CD4-positive, alpha-beta T cell (primary cell): ENCODE data around the gene KLRC3. TPM values are rescaled to one million over a fixed set of nuclear protein-coding genes. Genes with fewer than 3 reads are reported as not detected.
"Not testable (repeated sequence)": the region's sequence is repeated elsewhere in the genome, so short reads cannot be mapped to it uniquely, and the experiment has no call there.

ENCODE experiments used
- ATAC-seq: fragments of 200-7000 bp; cut with Tn5 transposase; one replicate; pipeline ENCODE4 v1.10.0; 2022; ENCODE audit warnings: mild to moderate bottlenecking; ENCODE audit not compliant: poor library complexity
- CTCF ChIA-PET: fragments of 350-600 bp; sonication (Branson Sonifier 250); formaldehyde crosslinking; loops from one replicate; lab custom pipeline; 2021; ENCODE audit warnings: antibody characterized with exemption, inconsistent platforms; lab: Charles Lee
- POLR2A ChIA-PET: fragments of 350-600 bp; sonication (Branson Sonifier 250); formaldehyde crosslinking; loops from one replicate; lab custom pipeline; 2021; ENCODE audit warnings: antibody characterized with exemption, inconsistent platforms; lab: Charles Lee
- DNase-seq, 14 experiments: peaks; one replicate each; pipeline ENCODE4 v3.0.0-alpha.2; 2013 to 2020; ENCODE audit warnings: mixed read lengths in 2 of 14
- H3K27ac ChIP-seq, 2 donors: one replicate each; pipeline versions ENCODE4 v1.5.1 to v1.7.0; 2013; ENCODE audit warnings: low read length in 2 of 2, low read depth in 1 of 2, mild to moderate bottlenecking in 1 of 2
- H3K27me3 ChIP-seq, 2 experiments: 1 replicate in 1 of 2; 2 replicates in 1 of 2; pipeline versions ENCODE4 v1.6.1 to v1.7.0; 2013; ENCODE audit warnings: low read length in 2 of 2, control low read depth in 1 of 2, mild to moderate bottlenecking in 1 of 2, moderate library complexity in 1 of 2; ENCODE audit not compliant: insufficient read depth in 2 of 2, control insufficient read depth in 1 of 2
- H3K36me3 ChIP-seq: one replicate; pipeline ENCODE4 v1.6.1; 2013; ENCODE audit warnings: low read length, control low read depth; ENCODE audit not compliant: insufficient read depth
- H3K4me1 ChIP-seq: one replicate; pipeline ENCODE4 v1.6.1; 2013; ENCODE audit warnings: low read length, control low read depth; ENCODE audit not compliant: insufficient read depth
- H3K4me3 ChIP-seq: one replicate; pipeline ENCODE4 v1.5.1; 2013; ENCODE audit warnings: mild to moderate bottlenecking, low read length, moderate library complexity
- H3K9me3 ChIP-seq, 2 experiments: 1 replicate in 1 of 2; 2 replicates in 1 of 2; pipeline versions ENCODE4 v1.6.1 to v1.7.0; 2013; ENCODE audit warnings: low read length in 2 of 2, mild to moderate bottlenecking in 2 of 2, control low read depth in 1 of 2, moderate library complexity in 1 of 2; ENCODE audit not compliant: control insufficient read depth in 1 of 2, insufficient read depth in 1 of 2
- H3K27ac Mint-ChIP-seq: one replicate; pipeline ENCODE4 v1.8.0; 2020; ENCODE audit warnings: mixed read lengths
- H3K27me3 Mint-ChIP-seq: one replicate; pipeline ENCODE4 v1.8.0; 2021; ENCODE audit warnings: mixed read lengths
- H3K36me3 Mint-ChIP-seq: one replicate; pipeline ENCODE4 v1.8.0; 2021; ENCODE audit warnings: low read depth, mixed read lengths
- H3K4me1 Mint-ChIP-seq: one replicate; pipeline ENCODE4 v1.8.0; 2021; ENCODE audit warnings: low read depth, mixed read lengths
- H3K4me3 Mint-ChIP-seq: one replicate; pipeline ENCODE4 v1.8.0; 2020; ENCODE audit warnings: mild to moderate bottlenecking, mixed read lengths
- H3K9me3 Mint-ChIP-seq: one replicate; pipeline ENCODE4 v1.8.0; 2020; ENCODE audit warnings: mixed read lengths
- intact Hi-C, 2 experiments: fragments of 100-400 bp; cut with DNase I in 1 of 2; cut with micrococcal nuclease in 1 of 2; formaldehyde crosslinking; loops; one replicate each; pipeline versions ENCODE4 v1.15.1 to v1.9.0; 2023 to 2025; cut with DNase I, micrococcal nuclease
- total RNA-seq, 174 experiments: library from RNA in 2 of 174; stranded (reverse) in 2 of 174; gene quantifications; one replicate each; pipeline ENCODE4 v1.2.3 and lab custom pipeline; 2021 to 2026
- TF ChIP-seq, protein P1 (sequence below): fragments of 200-600 bp; IDR thresholded peaks from one replicate; pipeline ENCODE4 v1.8.0; 2022; ENCODE audit warnings: antibody characterized with exemption, mild to moderate bottlenecking

Gene KLRC3
- total RNA-seq, 2 experiments from 2014 or later, result not detected

GRCh38 chr12:10454531-10454930 lies 34.1 kb upstream of the KLRC3 start:
- Mint-ChIP-seq H3K4me1 (no peaks in the 10 kb centered on the region), H3K27ac (no peak overlapping the region), H3K4me3 (no peak overlapping the region), H3K36me3 (peaks cover 8% of the 10 kb centered on the region), H3K27me3 (no peaks in the 10 kb centered on the region), H3K9me3 (peaks cover 15% of the 10 kb centered on the region)
- Histone ChIP-seq H3K27me3 (peaks cover 0 to 4% of the 10 kb centered on the region in 2 experiments), H3K4me1 (no peaks in the 10 kb centered on the region), H3K36me3 (no peaks in the 10 kb centered on the region), H3K4me3 (no peak overlapping the region), H3K9me3 (peaks cover 0 to 15% of the 10 kb centered on the region in 2 experiments), H3K27ac (no peak overlapping the region)
- CTCF ChIA-PET, result no interaction called here
- ATAC-seq, result no peak
- DNase-seq, result no peak
- POLR2A ChIA-PET, result no interaction called here
- TF ChIP-seq, protein P1, sequence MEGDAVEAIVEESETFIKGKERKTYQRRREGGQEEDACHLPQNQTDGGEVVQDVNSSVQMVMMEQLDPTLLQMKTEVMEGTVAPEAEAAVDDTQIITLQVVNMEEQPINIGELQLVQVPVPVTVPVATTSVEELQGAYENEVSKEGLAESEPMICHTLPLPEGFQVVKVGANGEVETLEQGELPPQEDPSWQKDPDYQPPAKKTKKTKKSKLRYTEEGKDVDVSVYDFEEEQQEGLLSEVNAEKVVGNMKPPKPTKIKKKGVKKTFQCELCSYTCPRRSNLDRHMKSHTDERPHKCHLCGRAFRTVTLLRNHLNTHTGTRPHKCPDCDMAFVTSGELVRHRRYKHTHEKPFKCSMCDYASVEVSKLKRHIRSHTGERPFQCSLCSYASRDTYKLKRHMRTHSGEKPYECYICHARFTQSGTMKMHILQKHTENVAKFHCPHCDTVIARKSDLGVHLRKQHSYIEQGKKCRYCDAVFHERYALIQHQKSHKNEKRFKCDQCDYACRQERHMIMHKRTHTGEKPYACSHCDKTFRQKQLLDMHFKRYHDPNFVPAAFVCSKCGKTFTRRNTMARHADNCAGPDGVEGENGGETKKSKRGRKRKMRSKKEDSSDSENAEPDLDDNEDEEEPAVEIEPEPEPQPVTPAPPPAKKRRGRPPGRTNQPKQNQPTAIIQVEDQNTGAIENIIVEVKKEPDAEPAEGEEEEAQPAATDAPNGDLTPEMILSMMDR, result no peak
- intact Hi-C loops, result no loop called here

- ChIA-PET CTCF (no interaction called here), POLR2A (no interaction called here)
- TF ChIP-seq, protein P1, result no peak
- Mint-ChIP-seq H3K36me3 (peaks cover 8% of the 10 kb centered on the region), H3K4me3 (no peak within 1 kb of the TSS), H3K27me3 (no peaks in the 10 kb centered on the region), H3K9me3 (peaks cover 12% of the 10 kb centered on the region), H3K27ac (no peak within 1 kb of the TSS), H3K4me1 (no peaks in the 10 kb centered on the region)
- no peaks in the 10 kb centered on the region for H3K36me3 ChIP-seq
- no peak for ATAC-seq
- DNase-seq, result peak in 1 of 14 experiments; percentile 20
- intact Hi-C loops, result no loop called here
- H3K27me3 ChIP-seq, result peaks cover 0 to 4% of the 10 kb centered on the region in 2 experiments
- H3K4me3 ChIP-seq, result no peak within 1 kb of the TSS
- peaks cover 0 to 15% of the 10 kb centered on the region in 2 experiments for H3K9me3 ChIP-seq
- no peaks in the 10 kb centered on the region for H3K4me1 ChIP-seq
- H3K27ac ChIP-seq, result no peak within 1 kb of the TSS
These were observed 32.8 kb upstream of the KLRC3 start, which contains the start of gene KLRC1 for GRCh38 chr12:10453156-10453555. Gene KLRC1, minus strand, starts transcription at chr12:10453377. Its CDS starts 2,221 bp downstream, at chr12:10451156.

DNA sequence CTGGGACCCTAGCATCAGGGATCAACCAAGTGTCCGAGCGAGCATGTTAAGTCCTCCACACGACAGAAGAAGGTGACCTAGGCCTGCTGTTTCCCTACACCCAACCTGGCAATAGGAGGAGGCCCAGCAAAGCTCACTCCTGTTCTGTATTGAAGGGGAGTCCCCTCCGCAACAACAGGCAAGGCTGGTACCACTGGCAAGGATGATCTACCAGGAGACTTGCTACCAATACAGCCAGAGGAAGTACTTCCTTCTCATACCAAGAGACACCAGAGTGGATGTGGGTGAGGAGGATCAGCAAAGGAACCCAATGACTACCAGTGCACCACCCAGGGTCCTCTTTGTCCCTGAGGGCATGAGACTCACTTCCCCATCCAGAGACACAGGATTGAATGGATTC lies 27.8 kb upstream of the KLRC3 start:
- H3K9me3 ChIP-seq, result no peaks in the 10 kb centered on the region
- TF ChIP-seq, protein P1, result no peak
- DNase-seq (peak in 1 of 14 experiments; percentile 11), ATAC-seq (no peak)
- no peak overlapping the region for H3K4me3 ChIP-seq
- H3K27ac ChIP-seq, result no peak overlapping the region
- ChIA-PET POLR2A (no interaction called here), CTCF (no interaction called here)
- Mint-ChIP-seq H3K27ac (no peak overlapping the region), H3K4me3 (no peak overlapping the region), H3K36me3 (no peaks in the 10 kb centered on the region), H3K27me3 (no peaks in the 10 kb centered on the region), H3K9me3 (no peaks in the 10 kb centered on the region), H3K4me1 (no peaks in the 10 kb centered on the region)
- H3K36me3 ChIP-seq, result no peaks in the 10 kb centered on the region
- intact Hi-C loops, result no loop called here
- no peaks in the 10 kb centered on the region for H3K4me1 ChIP-seq
- H3K27me3 ChIP-seq, result peaks cover 0 to 4% of the 10 kb centered on the region in 2 experiments

DNA sequence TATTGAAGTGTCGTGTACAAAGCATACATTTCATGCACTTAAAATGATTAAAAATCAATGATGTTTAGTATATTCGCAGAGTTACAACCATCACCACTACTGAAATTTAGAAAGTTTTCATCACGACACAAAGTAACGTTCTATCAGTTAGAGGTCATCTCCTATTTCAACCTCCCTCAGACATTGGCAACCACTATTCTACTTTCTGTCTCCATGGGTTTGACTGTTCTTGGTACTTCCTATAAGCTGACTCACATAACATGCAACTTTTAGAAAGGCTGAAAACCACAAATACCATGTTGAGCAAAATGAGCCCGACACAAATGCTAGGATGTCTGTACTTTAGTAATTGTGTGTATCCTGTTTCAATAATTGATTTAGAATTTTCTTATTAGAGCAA lies 25.7 kb upstream of the KLRC3 start:
- H3K4me1 ChIP-seq, H3K9me3 ChIP-seq, ATAC-seq, H3K4me1 Mint-ChIP-seq, CTCF ChIA-PET, H3K4me3 Mint-ChIP-seq, H3K27me3 Mint-ChIP-seq, POLR2A ChIA-PET, DNase-seq, H3K27ac ChIP-seq, intact Hi-C loops, H3K27me3 ChIP-seq, H3K27ac Mint-ChIP-seq, H3K36me3 ChIP-seq, H3K36me3 Mint-ChIP-seq, H3K4me3 ChIP-seq, H3K9me3 Mint-ChIP-seq: not testable (repeated sequence)

DNA sequence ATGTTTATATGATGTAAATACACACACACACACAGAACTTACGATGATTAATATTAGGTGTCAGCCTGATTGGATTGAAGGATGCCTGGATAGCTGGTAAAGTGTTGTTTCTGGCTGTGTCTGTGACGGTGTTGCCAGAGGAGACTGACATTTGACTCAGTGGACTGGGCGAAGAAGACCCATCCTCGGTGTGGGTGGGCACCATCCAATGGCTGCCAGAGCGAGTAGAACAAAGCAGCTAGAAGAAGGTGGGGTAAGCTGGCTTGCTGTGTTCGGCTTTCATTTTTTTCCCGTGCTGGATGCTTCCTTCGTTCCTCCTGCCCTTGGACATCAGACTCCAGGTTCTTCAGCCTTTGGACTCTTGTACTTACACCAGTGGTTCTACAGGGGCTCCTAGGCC lies 20.7 kb upstream of the KLRC3 start:
- not testable (repeated sequence) for H3K27ac Mint-ChIP-seq, H3K36me3 Mint-ChIP-seq, H3K9me3 Mint-ChIP-seq

More for the DNA sequence above, 20.7 kb upstream of the KLRC3 start:
- H3K27ac ChIP-seq, DNase-seq, H3K4me1 Mint-ChIP-seq, H3K9me3 ChIP-seq, POLR2A ChIA-PET, H3K4me3 ChIP-seq, H3K27me3 Mint-ChIP-seq, CTCF ChIA-PET, intact Hi-C loops, H3K27me3 ChIP-seq, ATAC-seq, H3K4me3 Mint-ChIP-seq, H3K36me3 ChIP-seq, H3K4me1 ChIP-seq: not testable (repeated sequence)
